HEK293 (cell line): Measurements from ENCODE around the gene RIMKLA.

Source experiments
- ZNF707 ChIP-seq: fragments of 450-650 bp; formaldehyde crosslinking; IDR thresholded peaks from 2 replicates; pipeline ENCODE4 v1.5.1; 2016; ENCODE audit warnings: missing biosample characterization, missing genetic modification characterization
- TF ChIP-seq, protein P1 (sequence below): fragments of 450-650 bp; formaldehyde crosslinking; IDR thresholded peaks from 2 replicates; pipeline ENCODE4 v1.5.1; 2016; ENCODE audit warnings: missing biosample characterization, missing genetic modification characterization
- TF ChIP-seq, protein P2 (sequence below): fragments of 450-650 bp; formaldehyde crosslinking; IDR thresholded peaks from 2 replicates; pipeline ENCODE4 v1.5.1; 2016; ENCODE audit warnings: missing biosample characterization, missing genetic modification characterization

DNA sequence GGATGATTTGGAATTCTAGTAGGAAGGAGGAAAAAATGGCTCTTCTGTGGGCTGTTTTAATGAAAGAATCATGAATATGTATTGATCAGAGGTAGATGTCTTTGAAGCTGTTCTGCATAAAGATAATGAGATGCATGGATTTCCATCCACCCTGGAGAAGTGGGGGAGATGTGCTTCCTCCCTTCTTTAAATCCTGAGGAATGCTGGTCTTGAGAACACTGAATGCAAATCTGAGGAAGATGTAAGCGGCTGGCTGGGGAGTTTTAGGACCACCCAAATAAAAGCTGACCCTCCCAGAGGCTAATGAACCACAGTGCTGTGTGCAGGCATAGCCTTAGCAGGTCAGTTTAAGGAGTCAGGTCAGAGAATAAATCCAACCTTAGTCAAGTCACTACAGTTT lies 37.9 kb downstream of the RIMKLA start:
- TF ChIP-seq, protein P1, sequence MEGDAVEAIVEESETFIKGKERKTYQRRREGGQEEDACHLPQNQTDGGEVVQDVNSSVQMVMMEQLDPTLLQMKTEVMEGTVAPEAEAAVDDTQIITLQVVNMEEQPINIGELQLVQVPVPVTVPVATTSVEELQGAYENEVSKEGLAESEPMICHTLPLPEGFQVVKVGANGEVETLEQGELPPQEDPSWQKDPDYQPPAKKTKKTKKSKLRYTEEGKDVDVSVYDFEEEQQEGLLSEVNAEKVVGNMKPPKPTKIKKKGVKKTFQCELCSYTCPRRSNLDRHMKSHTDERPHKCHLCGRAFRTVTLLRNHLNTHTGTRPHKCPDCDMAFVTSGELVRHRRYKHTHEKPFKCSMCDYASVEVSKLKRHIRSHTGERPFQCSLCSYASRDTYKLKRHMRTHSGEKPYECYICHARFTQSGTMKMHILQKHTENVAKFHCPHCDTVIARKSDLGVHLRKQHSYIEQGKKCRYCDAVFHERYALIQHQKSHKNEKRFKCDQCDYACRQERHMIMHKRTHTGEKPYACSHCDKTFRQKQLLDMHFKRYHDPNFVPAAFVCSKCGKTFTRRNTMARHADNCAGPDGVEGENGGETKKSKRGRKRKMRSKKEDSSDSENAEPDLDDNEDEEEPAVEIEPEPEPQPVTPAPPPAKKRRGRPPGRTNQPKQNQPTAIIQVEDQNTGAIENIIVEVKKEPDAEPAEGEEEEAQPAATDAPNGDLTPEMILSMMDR, result no peak
- TF ChIP-seq, protein P2, sequence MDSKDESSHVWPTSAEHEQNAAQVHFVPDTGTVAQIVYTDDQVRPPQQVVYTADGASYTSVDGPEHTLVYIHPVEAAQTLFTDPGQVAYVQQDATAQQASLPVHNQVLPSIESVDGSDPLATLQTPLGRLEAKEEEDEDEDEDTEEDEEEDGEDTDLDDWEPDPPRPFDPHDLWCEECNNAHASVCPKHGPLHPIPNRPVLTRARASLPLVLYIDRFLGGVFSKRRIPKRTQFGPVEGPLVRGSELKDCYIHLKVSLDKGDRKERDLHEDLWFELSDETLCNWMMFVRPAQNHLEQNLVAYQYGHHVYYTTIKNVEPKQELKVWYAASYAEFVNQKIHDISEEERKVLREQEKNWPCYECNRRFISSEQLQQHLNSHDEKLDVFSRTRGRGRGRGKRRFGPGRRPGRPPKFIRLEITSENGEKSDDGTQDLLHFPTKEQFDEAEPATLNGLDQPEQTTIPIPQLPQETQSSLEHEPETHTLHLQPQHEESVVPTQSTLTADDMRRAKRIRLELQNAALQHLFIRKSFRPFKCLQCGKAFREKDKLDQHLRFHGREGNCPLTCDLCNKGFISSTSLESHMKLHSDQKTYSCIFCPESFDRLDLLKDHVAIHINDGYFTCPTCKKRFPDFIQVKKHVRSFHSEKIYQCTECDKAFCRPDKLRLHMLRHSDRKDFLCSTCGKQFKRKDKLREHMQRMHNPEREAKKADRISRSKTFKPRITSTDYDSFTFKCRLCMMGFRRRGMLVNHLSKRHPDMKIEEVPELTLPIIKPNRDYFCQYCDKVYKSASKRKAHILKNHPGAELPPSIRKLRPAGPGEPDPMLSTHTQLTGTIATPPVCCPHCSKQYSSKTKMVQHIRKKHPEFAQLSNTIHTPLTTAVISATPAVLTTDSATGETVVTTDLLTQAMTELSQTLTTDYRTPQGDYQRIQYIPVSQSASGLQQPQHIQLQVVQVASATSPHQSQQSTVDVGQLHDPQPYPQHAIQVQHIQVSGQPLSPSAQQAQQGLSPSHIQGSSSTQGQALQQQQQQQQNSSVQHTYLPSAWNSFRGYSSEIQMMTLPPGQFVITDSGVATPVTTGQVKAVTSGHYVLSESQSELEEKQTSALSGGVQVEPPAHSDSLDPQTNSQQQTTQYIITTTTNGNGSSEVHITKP (tag by site-specific recombination), result no peak
- TF ChIP-seq ZNF707 (tag by site-specific recombination), result no peak
